HG03060 (cell line): Measurements from ENCODE around the gene TIGD2.

Experiments used
- ATAC-seq: cut with Tn5 transposase; IDR thresholded peaks from one replicate; pipeline ENCODE4 v1.9.1; 2021; ENCODE audit warnings: low read depth, moderate number of reproducible peaks; ENCODE audit not compliant: unreplicated experiment

Gene TIGD2

GRCh38 chr4:89110986-89111832, at the start of gene TIGD2:
Gene TIGD2 (plus strand): TSS chr4:89111533. CDS start chr4:89112975, 1,442 bp downstream.
- peak; percentile 66 for ATAC-seq

- no peak for ATAC-seq
Measured at GRCh38 chr4:89064848-89065247, 46.5 kb upstream of the TIGD2 start.

- no peak for ATAC-seq
Measured at GRCh38 chr4:89067417-89067816, 43.9 kb upstream of the TIGD2 start.

- ATAC-seq = peak; percentile 56
Measured at GRCh38 chr4:89069481-89069880, 41.9 kb upstream of the TIGD2 start.

- ATAC-seq = peak; percentile 58
Measured at GRCh38 chr4:89070041-89070440, 41.3 kb upstream of the TIGD2 start.

- no peak for ATAC-seq
Measured at GRCh38 chr4:89071311-89071710, 40.0 kb upstream of the TIGD2 start.

- ATAC-seq = no peak
Measured at GRCh38 chr4:89072921-89073320, 38.4 kb upstream of the TIGD2 start.

GRCh38 chr4:89077761-89078160, 33.6 kb upstream of the TIGD2 start:
- ATAC-seq = no peak

GRCh38 chr4:89078300-89078699, 33.0 kb upstream of the TIGD2 start:
- no peak for ATAC-seq

- no peak for ATAC-seq
Measured at GRCh38 chr4:89099034-89099433, 12.3 kb upstream of the TIGD2 start.

- ATAC-seq = no peak
Measured at GRCh38 chr4:89099471-89099870, 11.9 kb upstream of the TIGD2 start.

GRCh38 chr4:89100853-89101252, 10.5 kb upstream of the TIGD2 start:
- no peak for ATAC-seq

- peak; percentile 88 for ATAC-seq
Measured at GRCh38 chr4:89101256-89102161, 9.8 kb upstream of the TIGD2 start.

- ATAC-seq = no peak
Measured at GRCh38 chr4:89105726-89106125, 5.6 kb upstream of the TIGD2 start.

- no peak for ATAC-seq
Measured at GRCh38 chr4:89108091-89108490, 3.2 kb upstream of the TIGD2 start.

- ATAC-seq = no peak
Measured at GRCh38 chr4:89109841-89110540, 1.3 kb upstream of the TIGD2 start.

GRCh38 chr4:89110541-89110985, 770 bp upstream of the TIGD2 start:
- ATAC-seq = no peak

GRCh38 chr4:89111833-89112563, 665 bp downstream of the TIGD2 start:
- ATAC-seq = no peak

GRCh38 chr4:89113415-89113814, 2.1 kb downstream of the TIGD2 start:
- ATAC-seq = no peak

GRCh38 chr4:89114100-89114499, 2.8 kb downstream of the TIGD2 start:
- peak; percentile 35 for ATAC-seq
